BJ (cell line): ENCODE data around the gene MAP3K13. TPM values are rescaled to one million over a fixed set of nuclear protein-coding genes. Genes with fewer than 3 reads are reported as not detected.

Experiments used
- CTCF ChIA-PET: fragments of 350-600 bp; formaldehyde crosslinking; extraction: SDS; loops from one replicate; lab custom pipeline; 2021; ENCODE audit warnings: antibody characterized with exemption, inconsistent platforms; lab: Yijun Ruan, JAX
- POLR2A ChIA-PET: fragments of 300-600 bp; sonication (Branson Sonifier 250); formaldehyde crosslinking; extraction: SDS; loops from one replicate; lab custom pipeline; 2021; ENCODE audit warnings: antibody characterized with exemption; lab: Charles Lee
- DNase-seq: peaks from one replicate; pipeline ENCODE4 v3.0.0-alpha.2; 2011; ENCODE audit warnings: low read depth
- H3K27me3 ChIP-seq: 2 replicates; pipeline ENCODE4 v1.6.0; 2011; ENCODE audit warnings: low read length; ENCODE audit not compliant: control insufficient read depth, insufficient read depth
- H3K36me3 ChIP-seq: 2 replicates; pipeline ENCODE4 v1.5.1; 2011; ENCODE audit warnings: low read length; ENCODE audit not compliant: control insufficient read depth, insufficient read depth
- H3K4me3 ChIP-seq: 2 replicates; pipeline ENCODE4 v1.5.1; 2011; ENCODE audit warnings: low read depth, mild to moderate bottlenecking, control low read depth, low read length
- CTCF ChIP-seq: IDR thresholded peaks from 2 replicates; pipeline ENCODE4 v1.5.1; 2011; ENCODE audit warnings: low read depth, mild to moderate bottlenecking, control low read depth, inconsistent platforms, low read length, moderate library complexity; ENCODE audit not compliant: insufficient read depth
- polyA minus RNA-seq: library from RNA; depleted of rRNA, polyadenylated mRNA; stranded (reverse); fragments of >200 nt; gene quantifications from 2 replicates; pipeline ENCODE4 v1.2.3, GENCODE V29; 2011; rRNA and poly(A)+ RNA removed
- polyA plus RNA-seq: library from polyadenylated mRNA; depleted of rRNA; stranded (reverse); fragments of >200 nt; gene quantifications from 2 replicates; pipeline ENCODE4 v1.2.3, GENCODE V29; 2011; rRNA removed

The MAP3K13 gene
- polyA plus RNA-seq (8.9 and 16.1 TPM in 2 replicates), polyA minus RNA-seq (5.0 and 6.7 TPM in 2 replicates)

DNA sequence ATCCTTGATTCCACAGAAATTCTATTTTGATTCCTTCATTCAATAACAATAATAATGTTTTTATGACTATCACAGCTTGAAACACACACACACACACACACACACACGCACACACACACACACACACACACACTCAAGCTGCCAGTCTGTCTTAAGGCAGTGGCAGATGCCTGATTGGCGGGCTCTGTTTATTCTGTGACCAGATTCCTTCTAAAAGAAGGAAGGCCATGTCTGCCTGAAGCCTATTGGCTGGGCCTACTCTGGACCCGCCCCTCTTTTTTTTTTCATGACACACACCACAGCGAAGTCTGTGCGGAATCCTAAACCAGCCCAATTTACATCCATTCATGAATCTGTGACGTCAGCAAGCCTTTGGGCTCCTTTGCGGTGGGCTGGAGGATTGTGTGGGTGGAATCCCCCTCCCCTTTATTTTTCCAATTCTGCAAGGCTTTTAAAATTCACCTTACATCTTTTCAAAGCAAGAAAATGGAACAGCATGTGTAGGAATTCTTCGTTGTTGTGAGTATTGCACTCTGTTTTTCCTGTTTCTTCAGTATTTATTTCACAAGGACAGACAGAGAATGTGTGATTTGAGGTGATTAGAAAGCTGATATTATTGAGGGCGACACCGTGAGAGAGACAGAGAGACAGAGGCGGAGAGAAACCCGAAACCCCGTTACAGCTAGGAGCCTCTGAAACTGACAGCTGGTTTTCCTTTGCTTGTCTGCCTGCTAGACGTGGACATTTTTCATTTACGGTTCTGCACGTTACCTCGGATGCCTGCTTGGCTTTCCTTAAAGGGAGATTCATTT lies at the start of gene MAP3K13:
TSS of gene MAP3K13 (plus strand) at position 287 of the 812 bp plus-strand sequence. CDS start 65,446 bp downstream, outside the sequence.
- H3K36me3 ChIP-seq: no peaks in the 10 kb centered on the region
- peak within 1 kb of the TSS; percentile 51 for H3K4me3 ChIP-seq
- ChIA-PET CTCF (interaction anchor here (0.6 to 1.6 kb wide), 7 partner anchors 8 to 212 kb away, joined by 3 to 5 read pairs (median 3); no protein-coding TSS in a partner anchor), POLR2A (no interaction called here)
- H3K27me3 ChIP-seq: peaks cover 2% of the 10 kb centered on the region; the same call in 1 of the 2 replicates
- peak; percentile 78 for DNase-seq
- no peak for TF ChIP-seq CTCF

GRCh38 chr3:185313693-185314246 lies 49.2 kb upstream of the MAP3K13 start:
- POLR2A ChIA-PET: no interaction called here
- Histone ChIP-seq H3K27me3 (no peaks in the 10 kb centered on the region), H3K4me3 (no peak overlapping the region), H3K36me3 (no peaks in the 10 kb centered on the region)
- CTCF ChIA-PET: no interaction called here
- DNase-seq: no peak
- TF ChIP-seq CTCF: no peak

GRCh38 chr3:185316740-185317412 lies 46.1 kb upstream of the MAP3K13 start:
- CTCF ChIA-PET: interaction anchor here (1.3 kb wide), 1 partner anchor 9 kb away, joined by 6 read pairs; no protein-coding TSS in a partner anchor
- Histone ChIP-seq H3K36me3 (no peaks in the 10 kb centered on the region), H3K4me3 (no peak overlapping the region), H3K27me3 (no peaks in the 10 kb centered on the region)
- no peak for TF ChIP-seq CTCF
- DNase-seq: no peak
- POLR2A ChIA-PET: no interaction called here

- CTCF ChIA-PET: interaction anchor here (1.0 kb wide), 1 partner anchor 9 kb away, joined by 3 read pairs; no protein-coding TSS in a partner anchor
- H3K4me3 ChIP-seq: no peak overlapping the region
- no peak for DNase-seq
- H3K27me3 ChIP-seq: no peaks in the 10 kb centered on the region
- H3K36me3 ChIP-seq: no peaks in the 10 kb centered on the region
- TF ChIP-seq CTCF: no peak
- POLR2A ChIA-PET: no interaction called here
These were observed 45.3 kb upstream of the MAP3K13 start for GRCh38 chr3:185317674-185318073.

DNA sequence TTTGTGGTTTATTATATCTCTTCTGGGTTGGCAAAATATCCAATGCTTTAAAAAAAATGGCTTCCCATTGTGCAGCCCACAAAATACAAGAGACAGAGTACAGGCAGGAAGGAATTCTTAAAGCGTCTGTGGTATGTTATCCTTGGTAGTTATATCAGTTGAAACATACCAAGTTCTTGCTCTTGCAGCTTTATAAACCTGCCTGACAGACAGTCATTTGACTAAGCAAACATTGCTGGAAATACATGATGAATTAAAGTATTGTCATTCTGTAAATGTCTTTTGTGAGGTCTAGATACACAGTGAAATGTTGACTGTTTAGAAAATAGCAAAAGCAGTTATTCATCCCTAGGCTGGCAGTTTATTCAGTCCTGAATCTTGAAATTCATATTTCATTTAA lies 44.8 kb upstream of the MAP3K13 start:
- POLR2A ChIA-PET: no interaction called here
- Histone ChIP-seq H3K27me3 (no peaks in the 10 kb centered on the region), H3K36me3 (no peaks in the 10 kb centered on the region), H3K4me3 (no peak overlapping the region)
- DNase-seq: no peak
- TF ChIP-seq CTCF: no peak
- CTCF ChIA-PET: interaction anchor here (1.0 kb wide), 1 partner anchor 9 kb away, joined by 3 read pairs; no protein-coding TSS in a partner anchor
